HL-60 (cell line): ENCODE results near the gene PCDHGA10.

ENCODE experiments used
- GABPA ChIP-seq: IDR thresholded peaks from 2 replicates; pipeline ENCODE4 v1.6.1; 2012; ENCODE audit warnings: low read depth
- POLR2AphosphoS5 ChIP-seq: IDR thresholded peaks from 2 replicates; pipeline ENCODE4 v1.6.1; 2012; ENCODE audit warnings: low read depth

DNA sequence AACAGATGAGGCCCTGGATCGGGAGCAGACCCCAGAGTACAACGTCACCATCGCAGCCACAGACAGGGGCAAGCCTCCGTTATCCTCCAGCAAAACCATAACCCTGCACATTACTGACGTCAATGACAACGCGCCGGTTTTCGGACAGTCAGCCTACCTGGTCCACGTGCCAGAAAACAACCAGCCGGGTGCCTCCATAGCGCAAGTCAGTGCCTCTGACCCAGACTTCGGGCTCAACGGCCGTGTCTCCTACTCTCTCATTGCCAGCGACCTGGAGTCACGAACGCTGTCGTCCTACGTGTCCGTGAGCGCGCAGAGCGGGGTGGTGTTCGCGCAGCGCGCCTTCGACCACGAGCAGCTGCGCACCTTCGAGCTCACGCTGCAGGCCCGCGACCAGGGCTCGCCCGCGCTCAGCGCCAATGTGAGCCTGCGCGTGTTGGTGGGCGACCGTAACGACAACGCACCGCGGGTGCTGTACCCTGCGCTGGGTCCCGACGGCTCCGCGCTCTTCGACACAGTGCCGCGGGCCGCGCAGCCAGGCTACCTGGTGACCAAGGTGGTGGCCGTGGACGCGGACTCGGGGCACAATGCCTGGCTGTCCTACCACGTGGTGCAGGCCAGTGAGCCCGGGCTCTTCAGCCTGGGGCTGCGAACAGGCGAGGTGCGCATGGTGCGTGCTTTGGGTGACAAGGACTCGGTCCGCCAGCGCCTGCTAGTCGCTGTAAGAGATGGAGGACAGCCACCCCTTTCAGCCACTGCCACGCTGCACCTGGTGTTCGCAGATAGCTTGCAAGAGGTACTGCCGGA lies 6.5 kb downstream of the PCDHGA10 start:
- TF ChIP-seq POLR2AphosphoS5 (no peak), GABPA (no peak)
